CD4-positive, CD25-positive, alpha-beta regulatory T cell (primary cell): ENCODE data around the gene SAMD4A. TPM values are rescaled to one million over a fixed set of nuclear protein-coding genes. Genes with fewer than 3 reads are reported as not detected.
A peak's percentile ranks its signal among the peaks of the same experiment; 100 is the strongest.

Experiments used
- ATAC-seq, 2 donors: fragments of 150-1000 bp; cut with Tn5 transposase; one replicate each; pipeline ENCODE4 v1.10.0; 2021; ENCODE audit warnings: low read depth in 2 of 2, moderate number of reproducible peaks in 2 of 2, moderate library complexity in 1 of 2
- DNase-seq, 3 donors: peaks; one replicate each; pipeline versions ENCODE4 v3.0.0 to v3.0.0-alpha.2; 2012 to 2022; ENCODE audit warnings: mixed read lengths in 1 of 3
- H3K27ac ChIP-seq: one replicate; pipeline ENCODE4 v1.7.0; 2013; ENCODE audit warnings: mild to moderate bottlenecking, low read length; ENCODE audit not compliant: insufficient read depth, poor library complexity, severe bottlenecking
- H3K27me3 ChIP-seq: one replicate; pipeline ENCODE4 v1.7.0; 2013; ENCODE audit warnings: low read length; ENCODE audit not compliant: control insufficient read depth, insufficient read depth
- H3K36me3 ChIP-seq: one replicate; pipeline ENCODE4 v1.7.0; 2013; ENCODE audit warnings: mild to moderate bottlenecking, low read length, moderate library complexity; ENCODE audit not compliant: control insufficient read depth, insufficient read depth
- H3K4me1 ChIP-seq: 2 replicates; pipeline ENCODE4 v1.7.0; 2013; ENCODE audit warnings: mild to moderate bottlenecking, low read length; ENCODE audit not compliant: insufficient read depth, control insufficient read depth, poor library complexity, severe bottlenecking
- H3K4me3 ChIP-seq: one replicate; pipeline ENCODE4 v1.7.0; 2013; ENCODE audit warnings: low read depth, mild to moderate bottlenecking, low read length, moderate library complexity
- H3K9me3 ChIP-seq, 2 experiments: 1 replicate in 1 of 2; 2 replicates in 1 of 2; pipeline ENCODE4 v1.7.0; 2013; ENCODE audit warnings: low read length in 2 of 2, mild to moderate bottlenecking in 1 of 2, moderate library complexity in 1 of 2; ENCODE audit not compliant: control insufficient read depth in 2 of 2
- H3K27ac Mint-ChIP-seq, 3 donors: one replicate each; pipeline ENCODE4 v1.8.0; 2020 to 2022; ENCODE audit warnings: mild to moderate bottlenecking in 3 of 3, mixed read lengths in 3 of 3, moderate library complexity in 2 of 3
- H3K27me3 Mint-ChIP-seq: one replicate; pipeline ENCODE4 v1.8.0; 2022; ENCODE audit warnings: mild to moderate bottlenecking, mixed read lengths
- H3K36me3 Mint-ChIP-seq: one replicate; pipeline ENCODE4 v1.8.0; 2020; ENCODE audit warnings: mixed read lengths
- H3K4me1 Mint-ChIP-seq, 4 donors: one replicate each; pipeline ENCODE4 v1.8.0; 2020 to 2022; ENCODE audit warnings: mixed read lengths in 4 of 4, mild to moderate bottlenecking in 1 of 4
- H3K4me3 Mint-ChIP-seq, 4 donors: one replicate each; pipeline ENCODE4 v1.8.0; 2020 to 2022; ENCODE audit warnings: mild to moderate bottlenecking in 4 of 4, mixed read lengths in 4 of 4, moderate library complexity in 3 of 4
- H3K9me3 Mint-ChIP-seq, 7 donors: one replicate each; pipeline ENCODE4 v1.8.0; 2020 to 2022; ENCODE audit warnings: mixed read lengths in 7 of 7, mild to moderate bottlenecking in 3 of 7, moderate library complexity in 2 of 7
- polyA plus RNA-seq, 4 donors: library from polyadenylated mRNA; unstranded; fragments of 300-500 nt; fragmentation: Illumina TruSeq; gene quantifications; one replicate each; pipeline ENCODE4 v1.2.3, GENCODE V29; 2021
- total RNA-seq: library from RNA; stranded (reverse); gene quantifications from one replicate; pipeline ENCODE4 v1.2.3, GENCODE V29; 2022

SAMD4A gene
- total and polyA plus RNA-seq, 5 donors from 2014 or later = 0.05 to 7.9 (median 0.13) TPM; not detected in 1

GRCh38 chr14:54772451-54772881 lies 205.5 kb downstream of the SAMD4A start:
- H3K9me3 ChIP-seq = no peaks in the 10 kb centered on the region
- H3K9me3 Mint-ChIP-seq = no peaks in the 10 kb centered on the region
- peaks cover 11 to 25% (median 18%) of the 10 kb centered on the region in 4 donors for H3K4me1 Mint-ChIP-seq
- no peaks in the 10 kb centered on the region for H3K36me3 Mint-ChIP-seq
- peak overlapping the region in 2 of 3 donors; percentile 39 to 40 for H3K27ac Mint-ChIP-seq
- H3K4me3 ChIP-seq = no peak overlapping the region
- H3K36me3 ChIP-seq = no peaks in the 10 kb centered on the region
- no peak for DNase-seq
- H3K4me1 ChIP-seq = peaks cover 15% of the 10 kb centered on the region
- H3K4me3 Mint-ChIP-seq = no peak overlapping the region
- H3K27me3 ChIP-seq = no peaks in the 10 kb centered on the region
- ATAC-seq = no peak
- no peak overlapping the region for H3K27ac ChIP-seq
- peaks cover 32% of the 10 kb centered on the region for H3K27me3 Mint-ChIP-seq

- Mint-ChIP-seq H3K9me3 (no peaks in the 10 kb centered on the region), H3K4me1 (peaks cover 11 to 25% (median 18%) of the 10 kb centered on the region in 4 donors), H3K36me3 (no peaks in the 10 kb centered on the region), H3K27ac (peak overlapping the region; percentile 39 to 86 (median 85)), H3K27me3 (peaks cover 32% of the 10 kb centered on the region), H3K4me3 (peak overlapping the region; percentile 26 to 79 (median 46))
- DNase-seq (peak; percentile 33 to 96 (median 51)), ATAC-seq (peak; percentile 84 to 85)
- Histone ChIP-seq H3K4me1 (peaks cover 15% of the 10 kb centered on the region), H3K9me3 (no peaks in the 10 kb centered on the region), H3K27ac (no peak overlapping the region), H3K4me3 (peak overlapping the region; percentile 55), H3K36me3 (no peaks in the 10 kb centered on the region), H3K27me3 (no peaks in the 10 kb centered on the region)
Observed at GRCh38 chr14:54773171-54774006, 206.5 kb downstream of the SAMD4A start.

GRCh38 chr14:54774824-54775223 lies 207.9 kb downstream of the SAMD4A start:
- Histone ChIP-seq H3K4me1 (peaks cover 15% of the 10 kb centered on the region), H3K27ac (no peak overlapping the region), H3K4me3 (no peak overlapping the region), H3K27me3 (no peaks in the 10 kb centered on the region), H3K36me3 (no peaks in the 10 kb centered on the region), H3K9me3 (no peaks in the 10 kb centered on the region)
- Mint-ChIP-seq H3K27ac (no peak overlapping the region), H3K27me3 (peaks cover 26% of the 10 kb centered on the region), H3K9me3 (no peaks in the 10 kb centered on the region), H3K36me3 (no peaks in the 10 kb centered on the region), H3K4me3 (no peak overlapping the region), H3K4me1 (peaks cover 11 to 25% (median 18%) of the 10 kb centered on the region in 4 donors)
- DNase-seq (no peak), ATAC-seq (no peak)

- DNase-seq = no peak
- H3K36me3 ChIP-seq = no peaks in the 10 kb centered on the region
- peaks cover 15% of the 10 kb centered on the region for H3K4me1 ChIP-seq
- Mint-ChIP-seq H3K36me3 (no peaks in the 10 kb centered on the region), H3K27ac (no peak overlapping the region), H3K4me1 (peaks cover 11 to 25% (median 18%) of the 10 kb centered on the region in 4 donors), H3K9me3 (no peaks in the 10 kb centered on the region), H3K27me3 (peaks cover 26% of the 10 kb centered on the region), H3K4me3 (no peak overlapping the region)
- H3K4me3 ChIP-seq = no peak overlapping the region
- H3K27me3 ChIP-seq = no peaks in the 10 kb centered on the region
- no peak overlapping the region for H3K27ac ChIP-seq
- no peak for ATAC-seq
- H3K9me3 ChIP-seq = no peaks in the 10 kb centered on the region
Observed at GRCh38 chr14:54775486-54776140, 208.7 kb downstream of the SAMD4A start.

DNA sequence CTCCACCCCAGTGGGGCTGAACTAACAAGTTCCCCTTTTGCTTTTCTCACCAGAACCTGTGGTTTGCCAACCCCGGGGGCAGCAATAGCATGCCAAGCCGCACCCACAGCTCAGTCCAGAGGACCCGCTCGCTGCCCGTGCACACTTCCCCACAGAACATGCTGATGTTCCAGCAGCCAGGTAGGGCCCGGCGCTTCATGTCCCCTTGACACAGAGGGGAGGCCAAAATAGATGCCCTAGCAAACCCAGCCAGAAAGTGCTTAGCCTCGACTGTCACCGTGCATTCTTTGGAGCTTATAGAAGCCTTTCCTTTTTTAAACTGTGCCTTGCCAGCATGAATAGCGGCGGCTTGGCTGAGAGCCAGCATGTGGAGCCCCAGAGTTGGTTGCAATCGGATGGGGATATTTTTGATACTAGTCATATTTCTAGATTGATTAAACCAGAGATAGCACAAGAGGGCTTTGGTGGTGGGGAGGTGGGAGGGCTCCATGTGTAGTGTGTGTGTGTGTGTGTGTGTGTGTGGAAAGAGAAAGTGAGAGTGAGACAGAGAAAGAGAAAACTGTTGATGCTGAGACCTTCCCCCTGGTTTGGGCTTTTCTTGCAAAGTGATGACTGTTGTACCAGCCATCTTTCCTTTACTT lies 209.6 kb downstream of the SAMD4A start:
- peaks cover 26% of the 10 kb centered on the region for H3K27me3 Mint-ChIP-seq
- peaks cover 15% of the 10 kb centered on the region for H3K4me1 ChIP-seq
- H3K9me3 Mint-ChIP-seq = no peaks in the 10 kb centered on the region
- no peak overlapping the region for H3K27ac ChIP-seq
- peak overlapping the region in 1 of 3 donors; percentile 20 for H3K27ac Mint-ChIP-seq
- H3K4me3 ChIP-seq = no peak overlapping the region
- H3K4me1 Mint-ChIP-seq = peaks cover 11 to 25% (median 18%) of the 10 kb centered on the region in 4 donors
- no peaks in the 10 kb centered on the region for H3K27me3 ChIP-seq
- H3K36me3 Mint-ChIP-seq = peaks cover 3% of the 10 kb centered on the region
- ATAC-seq (no peak), DNase-seq (peak in 1 of 3 donors; percentile 60)
- H3K36me3 ChIP-seq = no peaks in the 10 kb centered on the region
- H3K9me3 ChIP-seq = no peaks in the 10 kb centered on the region
- no peak overlapping the region for H3K4me3 Mint-ChIP-seq

- Histone ChIP-seq H3K27me3 (no peaks in the 10 kb centered on the region), H3K4me1 (peaks cover 15% of the 10 kb centered on the region), H3K36me3 (no peaks in the 10 kb centered on the region), H3K4me3 (no peak overlapping the region), H3K27ac (no peak overlapping the region), H3K9me3 (no peaks in the 10 kb centered on the region)
- Mint-ChIP-seq H3K36me3 (peaks cover 3% of the 10 kb centered on the region), H3K27me3 (peaks cover 26% of the 10 kb centered on the region), H3K4me1 (peaks cover 11 to 24% (median 16%) of the 10 kb centered on the region in 4 donors), H3K27ac (no peak overlapping the region), H3K4me3 (no peak overlapping the region), H3K9me3 (no peaks in the 10 kb centered on the region)
- DNase-seq (no peak), ATAC-seq (no peak)
Observed at GRCh38 chr14:54777395-54777794, 210.5 kb downstream of the SAMD4A start.

GRCh38 chr14:54778618-54779345 lies 211.9 kb downstream of the SAMD4A start:
- Histone ChIP-seq H3K27ac (no peak overlapping the region), H3K4me1 (peaks cover 4% of the 10 kb centered on the region), H3K36me3 (no peaks in the 10 kb centered on the region), H3K4me3 (no peak overlapping the region), H3K27me3 (no peaks in the 10 kb centered on the region), H3K9me3 (no peaks in the 10 kb centered on the region)
- H3K27me3 Mint-ChIP-seq = peaks cover 16% of the 10 kb centered on the region
- no peaks in the 10 kb centered on the region for H3K9me3 Mint-ChIP-seq
- H3K27ac Mint-ChIP-seq = no peak overlapping the region
- ATAC-seq (no peak), DNase-seq (no peak)
- no peak overlapping the region for H3K4me3 Mint-ChIP-seq
- peaks cover 3% of the 10 kb centered on the region for H3K36me3 Mint-ChIP-seq
- peaks cover 3 to 11% (median 5%) of the 10 kb centered on the region in 4 donors for H3K4me1 Mint-ChIP-seq
